ENCODE data around the gene DDX54.
"Not testable (repeated sequence)": the region's sequence is repeated elsewhere in the genome, so short reads cannot be mapped to it uniquely, and the experiment has no call there.

DDX54 gene

GRCh38 chr12:113127791-113128199 lies 57.5 kb downstream of the DDX54 start:
- Histone ChIP-seq H4K20me1 (ENCODE audit: insufficient read depth, low read length) (no peaks in the 10 kb centered on the region), H3K9ac (ENCODE audit: low read length) (no peak overlapping the region), H3K36me3 (replicated peaks; ENCODE audit: low read depth, low read length) (no peaks in the 10 kb centered on the region), H3K27me3 (ENCODE audit: low read depth, low read length) (no peaks in the 10 kb centered on the region), H3K4me2 (ENCODE audit: low read length) (no peak overlapping the region), H3K27ac (ENCODE audit: low read length) (no peak overlapping the region), H3K9me3 (ENCODE audit: insufficient read depth, low read length) (no peaks in the 10 kb centered on the region), H3K79me2 (ENCODE audit: low read length) (no peaks in the 10 kb centered on the region), H2AFZ (ENCODE audit: low read depth, low read length) (no peak overlapping the region), H3K4me1 (ENCODE audit: low read length) (peaks cover 21% of the 10 kb centered on the region), H3K4me3 (ENCODE audit: low read length) (no peak overlapping the region)
- TF ChIP-seq CTCF (IDR thresholded peaks at IDR 0.05; ENCODE audit: low read depth, low read length) (no peak), EZH2phosphoT487 (IDR thresholded peaks at IDR 0.05; ENCODE audit: low read depth) (no peak)

GRCh38 chr12:113120670-113121370 lies 64.5 kb downstream of the DDX54 start:
- Histone ChIP-seq H3K36me3 (replicated peaks; ENCODE audit: low read depth, low read length) (no peaks in the 10 kb centered on the region), H3K9me3 (ENCODE audit: insufficient read depth, low read length) (no peaks in the 10 kb centered on the region), H3K9ac (ENCODE audit: low read length) (no peak overlapping the region), H3K27me3 (ENCODE audit: low read depth, low read length) (no peaks in the 10 kb centered on the region; the same call in 1 of the 2 replicates), H3K4me1 (ENCODE audit: low read length) (0 out of 2 replicates have a peak, but pooled peaks cover 3% of the 10 kb centered on the region), H4K20me1 (ENCODE audit: insufficient read depth, low read length) (no peaks in the 10 kb centered on the region), H3K4me3 (ENCODE audit: low read length) (no peak overlapping the region), H2AFZ (ENCODE audit: low read depth, low read length) (no peak overlapping the region), H3K79me2 (ENCODE audit: low read length) (no peaks in the 10 kb centered on the region), H3K4me2 (ENCODE audit: low read length) (no peak overlapping the region), H3K27ac (ENCODE audit: low read length) (no peak overlapping the region)
- TF ChIP-seq EZH2phosphoT487 (IDR thresholded peaks at IDR 0.05; ENCODE audit: low read depth) (no peak), CTCF (IDR thresholded peaks at IDR 0.05; ENCODE audit: low read depth, low read length) (no peak)

GRCh38 chr12:113119980-113120669 lies 65.2 kb downstream of the DDX54 start:
- no peaks in the 10 kb centered on the region; the same call in 1 of the 2 replicates for H3K27me3 ChIP-seq (ENCODE audit: low read depth, low read length)
- TF ChIP-seq CTCF (IDR thresholded peaks at IDR 0.05; ENCODE audit: low read depth, low read length) (no peak), EZH2phosphoT487 (IDR thresholded peaks at IDR 0.05; ENCODE audit: low read depth) (no peak)
- H3K4me1 ChIP-seq (ENCODE audit: low read length), result 0 out of 2 replicates have a peak, but pooled peaks cover 3% of the 10 kb centered on the region
- no peak overlapping the region for H3K4me3 ChIP-seq (ENCODE audit: low read length)
- H3K9me3 ChIP-seq (ENCODE audit: insufficient read depth, low read length), result no peaks in the 10 kb centered on the region
- no peak overlapping the region for H3K27ac ChIP-seq (ENCODE audit: low read length)
- H4K20me1 ChIP-seq (ENCODE audit: insufficient read depth, low read length), result no peaks in the 10 kb centered on the region
- H3K79me2 ChIP-seq (ENCODE audit: low read length), result no peaks in the 10 kb centered on the region
- no peak overlapping the region for H3K9ac ChIP-seq (ENCODE audit: low read length)
- no peaks in the 10 kb centered on the region for H3K36me3 ChIP-seq (replicated peaks; ENCODE audit: low read depth, low read length)
- H3K4me2 ChIP-seq (ENCODE audit: low read length), result no peak overlapping the region
- no peak overlapping the region for H2AFZ ChIP-seq (ENCODE audit: low read depth, low read length)

GRCh38 chr12:113118142-113118541 lies 67.1 kb downstream of the DDX54 start:
- H4K20me1 ChIP-seq (ENCODE audit: insufficient read depth, low read length), result no peaks in the 10 kb centered on the region
- no peak overlapping the region for H3K4me2 ChIP-seq (ENCODE audit: low read length)
- no peaks in the 10 kb centered on the region for H3K36me3 ChIP-seq (replicated peaks; ENCODE audit: low read depth, low read length)
- no peak overlapping the region for H3K9ac ChIP-seq (ENCODE audit: low read length)
- no peaks in the 10 kb centered on the region for H3K79me2 ChIP-seq (ENCODE audit: low read length)
- no peak for TF ChIP-seq EZH2phosphoT487 (IDR thresholded peaks at IDR 0.05; ENCODE audit: low read depth)
- no peaks in the 10 kb centered on the region for H3K9me3 ChIP-seq (ENCODE audit: insufficient read depth, low read length)
- H3K4me3 ChIP-seq (ENCODE audit: low read length), result no peak overlapping the region
- no peak overlapping the region for H2AFZ ChIP-seq (ENCODE audit: low read depth, low read length)
- no peak overlapping the region for H3K27ac ChIP-seq (ENCODE audit: low read length)
- H3K27me3 ChIP-seq (ENCODE audit: low read depth, low read length), result no peaks in the 10 kb centered on the region; the same call in 1 of the 2 replicates
- H3K4me1 ChIP-seq (ENCODE audit: low read length), result 0 out of 2 replicates have a peak, but pooled peaks cover 3% of the 10 kb centered on the region

- not testable (repeated sequence) for H3K4me1 ChIP-seq (ENCODE audit: low read length); H3K27me3 ChIP-seq (ENCODE audit: low read depth, low read length); H3K27ac ChIP-seq (ENCODE audit: low read length); H3K9me3 ChIP-seq (ENCODE audit: insufficient read depth, low read length); H3K79me2 ChIP-seq (ENCODE audit: low read length); H2AFZ ChIP-seq (ENCODE audit: low read depth, low read length); H3K4me2 ChIP-seq (ENCODE audit: low read length); H3K36me3 ChIP-seq (replicated peaks; ENCODE audit: low read depth, low read length); H3K9ac ChIP-seq (ENCODE audit: low read length); H3K4me3 ChIP-seq (ENCODE audit: low read length); H4K20me1 ChIP-seq (ENCODE audit: insufficient read depth, low read length)
These were observed 67.6 kb downstream of the DDX54 start for GRCh38 chr12:113117684-113118083.
